ENCODE measurements around the gene PKD2L1. TPM values are rescaled to one million over a fixed set of nuclear protein-coding genes. Genes with fewer than 3 reads are reported as not detected.

PKD2L1 gene
- total and polyA plus RNA-seq, 9 of the 15 experiments (the other 6 are each of a cell fraction or from before 2014, with no cell fraction given): not detected

DNA sequence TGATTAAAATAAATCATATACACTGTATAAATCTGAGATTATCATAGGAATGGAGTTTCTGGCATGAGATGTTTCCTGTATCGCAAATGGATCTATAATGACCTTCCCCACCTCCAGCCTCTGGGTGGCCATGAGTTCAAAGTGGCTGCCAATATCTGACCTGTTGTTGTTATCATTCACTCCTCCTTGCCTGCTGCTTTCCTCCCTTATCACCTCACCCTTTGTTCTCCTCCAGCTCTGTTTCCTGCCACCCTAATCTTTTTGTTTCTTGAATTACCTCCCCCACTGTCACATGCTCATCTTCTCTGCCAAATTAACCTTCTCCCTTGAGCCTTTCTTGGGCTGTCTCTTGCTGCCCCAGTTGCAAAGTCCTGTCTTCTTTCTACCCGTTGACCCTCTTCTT is 29.0 kb upstream of the PKD2L1 start (continued):
- TF ChIP-seq CAMTA2 (CRISPR knock-in tag; conservative IDR thresholded peaks at IDR 0.05): no peak
- peak; percentile 84 to 89 for TF ChIP-seq TRIM24 (IDR thresholded peaks at IDR 0.05)
- no peak for TF ChIP-seq HIVEP1 (CRISPR knock-in tag; IDR thresholded peaks at IDR 0.05)
- TF ChIP-seq JUN (IDR thresholded peaks at IDR 0.05; ENCODE audit: borderline replicate concordance, low read depth, low read length): no peak
- TF ChIP-seq JUN (CRISPR knock-in tag; IDR thresholded peaks at IDR 0.05; ENCODE audit: borderline replicate concordance): no peak
- TF ChIP-seq EGR1 (conservative IDR thresholded peaks at IDR 0.05): peak; percentile 41
- no peak for TF ChIP-seq RHOXF2B (CRISPR knock-in tag; conservative IDR thresholded peaks at IDR 0.05)
- peak; percentile 96 for TF ChIP-seq ARID1B (IDR thresholded peaks at IDR 0.05)
- TF ChIP-seq, protein P1, sequence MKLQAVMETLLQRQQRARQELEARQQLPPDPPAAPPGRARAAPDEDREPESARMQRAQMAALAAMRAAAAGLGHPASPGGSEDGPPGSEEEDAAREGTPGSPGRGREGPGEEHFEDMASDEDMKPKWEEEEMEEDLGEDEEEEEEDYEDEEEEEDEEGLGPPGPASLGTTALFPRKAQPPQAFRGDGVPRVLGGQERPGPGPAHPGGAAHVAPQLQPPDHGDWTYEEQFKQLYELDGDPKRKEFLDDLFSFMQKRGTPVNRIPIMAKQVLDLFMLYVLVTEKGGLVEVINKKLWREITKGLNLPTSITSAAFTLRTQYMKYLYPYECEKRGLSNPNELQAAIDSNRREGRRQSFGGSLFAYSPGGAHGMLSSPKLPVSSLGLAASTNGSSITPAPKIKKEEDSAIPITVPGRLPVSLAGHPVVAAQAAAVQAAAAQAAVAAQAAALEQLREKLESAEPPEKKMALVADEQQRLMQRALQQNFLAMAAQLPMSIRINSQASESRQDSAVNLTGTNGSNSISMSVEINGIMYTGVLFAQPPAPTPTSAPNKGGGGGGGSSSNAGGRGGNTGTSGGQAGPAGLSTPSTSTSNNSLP (IDR thresholded peaks at IDR 0.05; ENCODE audit: borderline replicate concordance, low read depth, low read length): 0 out of 2 replicates have a peak, but pooled peaks have one; percentile 15
- TF ChIP-seq MTA2 (IDR thresholded peaks at IDR 0.05; ENCODE audit: low read depth): peak; percentile 86
- TF ChIP-seq, protein P2, sequence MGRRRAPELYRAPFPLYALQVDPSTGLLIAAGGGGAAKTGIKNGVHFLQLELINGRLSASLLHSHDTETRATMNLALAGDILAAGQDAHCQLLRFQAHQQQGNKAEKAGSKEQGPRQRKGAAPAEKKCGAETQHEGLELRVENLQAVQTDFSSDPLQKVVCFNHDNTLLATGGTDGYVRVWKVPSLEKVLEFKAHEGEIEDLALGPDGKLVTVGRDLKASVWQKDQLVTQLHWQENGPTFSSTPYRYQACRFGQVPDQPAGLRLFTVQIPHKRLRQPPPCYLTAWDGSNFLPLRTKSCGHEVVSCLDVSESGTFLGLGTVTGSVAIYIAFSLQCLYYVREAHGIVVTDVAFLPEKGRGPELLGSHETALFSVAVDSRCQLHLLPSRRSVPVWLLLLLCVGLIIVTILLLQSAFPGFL (CRISPR knock-in tag; IDR thresholded peaks at IDR 0.05): no peak
- TF ChIP-seq ZNF507 (tag; conservative IDR thresholded peaks at IDR 0.05): no peak
- TF ChIP-seq, protein P3, sequence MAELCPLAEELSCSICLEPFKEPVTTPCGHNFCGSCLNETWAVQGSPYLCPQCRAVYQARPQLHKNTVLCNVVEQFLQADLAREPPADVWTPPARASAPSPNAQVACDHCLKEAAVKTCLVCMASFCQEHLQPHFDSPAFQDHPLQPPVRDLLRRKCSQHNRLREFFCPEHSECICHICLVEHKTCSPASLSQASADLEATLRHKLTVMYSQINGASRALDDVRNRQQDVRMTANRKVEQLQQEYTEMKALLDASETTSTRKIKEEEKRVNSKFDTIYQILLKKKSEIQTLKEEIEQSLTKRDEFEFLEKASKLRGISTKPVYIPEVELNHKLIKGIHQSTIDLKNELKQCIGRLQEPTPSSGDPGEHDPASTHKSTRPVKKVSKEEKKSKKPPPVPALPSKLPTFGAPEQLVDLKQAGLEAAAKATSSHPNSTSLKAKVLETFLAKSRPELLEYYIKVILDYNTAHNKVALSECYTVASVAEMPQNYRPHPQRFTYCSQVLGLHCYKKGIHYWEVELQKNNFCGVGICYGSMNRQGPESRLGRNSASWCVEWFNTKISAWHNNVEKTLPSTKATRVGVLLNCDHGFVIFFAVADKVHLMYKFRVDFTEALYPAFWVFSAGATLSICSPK (IDR thresholded peaks at IDR 0.05; ENCODE audit: borderline replicate concordance): 0 out of 2 replicates have a peak, but pooled peaks have one; percentile 20
- TF ChIP-seq MEF2A (IDR thresholded peaks at IDR 0.05; ENCODE audit: control insufficient read depth, low read depth, low read length): no peak
- TF ChIP-seq CC2D1A (IDR thresholded peaks at IDR 0.05): peak; percentile 80; the same call in 1 of the 2 replicates
- no peak for TF ChIP-seq PTBP1 (IDR thresholded peaks at IDR 0.05; ENCODE audit: low read depth, low read length)
- peak; percentile 35; the same call in 1 of the 2 replicates for TF ChIP-seq KHSRP (IDR thresholded peaks at IDR 0.05)
- peak; percentile 89 for TF ChIP-seq MTA1 (IDR thresholded peaks at IDR 0.05; ENCODE audit: borderline replicate concordance)
- TF ChIP-seq, protein P4, sequence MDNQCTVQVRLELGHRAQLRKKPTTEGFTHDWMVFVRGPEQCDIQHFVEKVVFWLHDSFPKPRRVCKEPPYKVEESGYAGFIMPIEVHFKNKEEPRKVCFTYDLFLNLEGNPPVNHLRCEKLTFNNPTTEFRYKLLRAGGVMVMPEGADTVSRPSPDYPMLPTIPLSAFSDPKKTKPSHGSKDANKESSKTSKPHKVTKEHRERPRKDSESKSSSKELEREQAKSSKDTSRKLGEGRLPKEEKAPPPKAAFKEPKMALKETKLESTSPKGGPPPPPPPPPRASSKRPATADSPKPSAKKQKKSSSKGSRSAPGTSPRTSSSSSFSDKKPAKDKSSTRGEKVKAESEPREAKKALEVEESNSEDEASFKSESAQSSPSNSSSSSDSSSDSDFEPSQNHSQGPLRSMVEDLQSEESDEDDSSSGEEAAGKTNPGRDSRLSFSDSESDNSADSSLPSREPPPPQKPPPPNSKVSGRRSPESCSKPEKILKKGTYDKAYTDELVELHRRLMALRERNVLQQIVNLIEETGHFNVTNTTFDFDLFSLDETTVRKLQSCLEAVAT (IDR thresholded peaks at IDR 0.05): peak; percentile 23 to 74; a peak in 2 of 4 replicates
- no peak for TF ChIP-seq HSF4 (CRISPR knock-in tag; IDR thresholded peaks at IDR 0.05; ENCODE audit: borderline replicate concordance)
- TF ChIP-seq RBM17 (IDR thresholded peaks at IDR 0.05; ENCODE audit: borderline replicate concordance, low read depth, low read length): no peak
- no peak for TF ChIP-seq ZNF133 (CRISPR knock-in tag; IDR thresholded peaks at IDR 0.05)
- TF ChIP-seq ZNF24 (IDR thresholded peaks at IDR 0.05): 0 out of 2 replicates have a peak, but pooled peaks have one; percentile 16
- TF ChIP-seq FOSL1 (tag; conservative IDR thresholded peaks at IDR 0.05): peak; percentile 43; the same call in 1 of the 2 replicates
- peak; percentile 23 for TF ChIP-seq TAF9B (IDR thresholded peaks at IDR 0.05; ENCODE audit: partially characterized antibody)
- TF ChIP-seq NCOA4 (IDR thresholded peaks at IDR 0.05; ENCODE audit: partially characterized antibody): peak; percentile 70
- 0 out of 2 replicates have a peak, but pooled peaks have one; percentile 19 for TF ChIP-seq BHLHE40 (IDR thresholded peaks at IDR 0.05; ENCODE audit: low read length)
